AG09319 (cell line): ENCODE results near the gene NTNG1.

Experiments used
- DNase-seq: peaks from one replicate; pipeline ENCODE4 v3.0.0-alpha.2; 2010; ENCODE audit warnings: low read depth; ENCODE audit errors: extremely low read depth
- TF ChIP-seq, protein P1 (sequence below): IDR thresholded peaks from 2 replicates; pipeline ENCODE4 v1.5.1; 2011; ENCODE audit warnings: low read depth, mild to moderate bottlenecking, inconsistent platforms, low read length, moderate library complexity

Gene NTNG1

DNA sequence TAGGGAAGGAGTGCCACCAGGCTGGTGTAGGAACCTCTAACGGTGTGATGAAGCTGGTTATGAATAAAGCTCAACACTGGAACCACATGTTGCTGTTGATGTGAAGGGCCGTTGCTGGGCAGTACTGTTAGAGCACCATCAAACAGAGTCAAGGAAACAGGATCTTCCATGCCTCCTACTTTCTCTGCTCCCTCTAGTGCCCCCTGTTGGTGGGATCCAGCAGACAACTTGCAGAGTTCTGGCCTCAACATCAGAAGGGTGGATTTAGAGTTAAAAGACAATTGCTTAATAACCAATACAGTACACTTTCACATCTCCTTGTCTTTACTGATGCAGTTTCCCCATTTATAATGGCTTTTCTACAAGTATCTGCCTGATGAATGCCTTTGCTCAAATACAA is 336.4 kb downstream of the NTNG1 start:
- TF ChIP-seq, protein P1, sequence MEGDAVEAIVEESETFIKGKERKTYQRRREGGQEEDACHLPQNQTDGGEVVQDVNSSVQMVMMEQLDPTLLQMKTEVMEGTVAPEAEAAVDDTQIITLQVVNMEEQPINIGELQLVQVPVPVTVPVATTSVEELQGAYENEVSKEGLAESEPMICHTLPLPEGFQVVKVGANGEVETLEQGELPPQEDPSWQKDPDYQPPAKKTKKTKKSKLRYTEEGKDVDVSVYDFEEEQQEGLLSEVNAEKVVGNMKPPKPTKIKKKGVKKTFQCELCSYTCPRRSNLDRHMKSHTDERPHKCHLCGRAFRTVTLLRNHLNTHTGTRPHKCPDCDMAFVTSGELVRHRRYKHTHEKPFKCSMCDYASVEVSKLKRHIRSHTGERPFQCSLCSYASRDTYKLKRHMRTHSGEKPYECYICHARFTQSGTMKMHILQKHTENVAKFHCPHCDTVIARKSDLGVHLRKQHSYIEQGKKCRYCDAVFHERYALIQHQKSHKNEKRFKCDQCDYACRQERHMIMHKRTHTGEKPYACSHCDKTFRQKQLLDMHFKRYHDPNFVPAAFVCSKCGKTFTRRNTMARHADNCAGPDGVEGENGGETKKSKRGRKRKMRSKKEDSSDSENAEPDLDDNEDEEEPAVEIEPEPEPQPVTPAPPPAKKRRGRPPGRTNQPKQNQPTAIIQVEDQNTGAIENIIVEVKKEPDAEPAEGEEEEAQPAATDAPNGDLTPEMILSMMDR = peak; percentile 6
- no peak for DNase-seq

DNA sequence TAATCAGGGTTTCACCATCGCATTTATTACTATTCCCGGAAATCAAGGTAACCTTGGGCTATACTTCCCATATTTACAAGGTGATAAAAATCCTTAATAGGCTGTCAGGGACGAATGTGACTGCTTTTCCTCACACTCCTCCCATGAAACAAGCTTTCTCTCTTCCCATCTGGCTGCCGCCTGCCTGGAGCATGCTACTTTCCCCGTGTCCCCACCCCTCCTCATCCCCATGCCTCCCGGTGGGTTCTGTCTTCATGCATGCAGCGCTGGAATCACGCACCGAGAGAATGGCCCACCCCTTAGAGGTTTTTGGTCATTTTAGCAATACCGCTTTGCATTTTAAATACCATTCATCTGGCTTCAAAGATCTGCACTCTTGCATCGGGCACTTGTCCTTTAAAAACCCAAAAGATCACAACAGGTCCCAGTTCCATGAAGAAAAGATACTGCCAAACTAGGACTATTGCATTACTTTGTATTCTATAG is 339.1 kb downstream of the NTNG1 start:
- no peak for DNase-seq
- TF ChIP-seq, protein P1 = no peak

GRCh38 chr1:107480548-107481415 is 339.9 kb downstream of the NTNG1 start:
- DNase-seq = no peak
- TF ChIP-seq, protein P1 = peak; percentile 18

- DNase-seq = no peak
- TF ChIP-seq, protein P1 = no peak
Observed at GRCh38 chr1:107481756-107482384, 341.0 kb downstream of the NTNG1 start.

GRCh38 chr1:107483949-107484348 is 343.1 kb downstream of the NTNG1 start:
- DNase-seq = no peak
- TF ChIP-seq, protein P1 = no peak

DNA sequence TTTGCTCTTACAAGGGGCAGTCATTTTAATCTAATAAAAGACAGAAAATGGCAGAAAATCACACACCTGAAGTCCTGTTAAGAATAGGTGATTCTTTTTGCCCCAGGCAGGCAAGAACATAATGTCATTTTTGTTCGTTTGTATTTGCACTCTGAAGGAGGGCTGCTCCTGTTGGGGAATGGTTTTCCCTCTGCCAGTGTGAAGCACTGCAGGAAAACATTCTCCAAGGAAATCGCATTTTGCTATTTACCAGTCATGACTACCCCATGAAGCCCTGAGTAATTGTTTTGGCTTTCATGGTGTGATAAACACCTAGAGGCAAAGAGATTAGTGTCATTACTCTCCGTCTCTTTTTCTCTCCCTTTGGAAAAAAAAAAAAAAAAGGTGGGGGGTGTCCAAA is 345.5 kb downstream of the NTNG1 start:
- no peak for DNase-seq
- TF ChIP-seq, protein P1 = no peak

DNA sequence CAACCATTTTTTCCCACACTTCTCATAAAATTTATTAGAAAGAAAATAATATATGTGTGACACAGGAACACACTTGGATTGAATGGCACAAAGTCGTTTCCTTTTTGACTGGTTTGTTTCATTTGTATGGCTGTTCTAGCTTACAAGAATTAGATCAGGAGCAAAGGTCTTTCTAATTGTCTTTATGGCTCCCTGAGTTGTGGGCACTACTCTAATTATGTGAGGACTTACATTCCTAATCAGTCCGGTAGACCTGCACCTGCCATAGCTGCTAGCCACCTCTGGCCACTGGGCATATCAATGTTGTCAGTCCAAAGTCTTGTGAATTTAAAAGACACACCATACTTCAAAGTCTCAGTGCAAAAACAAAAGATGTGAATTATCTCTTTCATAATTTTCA is 346.7 kb downstream of the NTNG1 start:
- TF ChIP-seq, protein P1 = no peak
- no peak for DNase-seq
